Right renal cortex interstitium (tissue), 3 donors: ENCODE data around the gene PC. TPM values are rescaled to one million over a fixed set of nuclear protein-coding genes. Genes with fewer than 3 reads are reported as not detected.

Experiments
- DNase-seq, 3 donors: peaks; one replicate each; pipeline ENCODE4 v3.0.0-alpha.2; 2013; ENCODE audit warnings: low read depth in 3 of 3, low spot score in 2 of 3
- polyA plus RNA-seq, 3 donors: library from polyadenylated mRNA; unstranded; fragments of 120-200 nt; gene quantifications; one replicate each; pipeline ENCODE4 v1.2.1, GENCODE V29; 2013; ENCODE audit not compliant: insufficient read length in 3 of 3

PC gene
- polyA plus RNA-seq, 3 donors: 36.3 to 51.2 (median 45.4) TPM

DNA sequence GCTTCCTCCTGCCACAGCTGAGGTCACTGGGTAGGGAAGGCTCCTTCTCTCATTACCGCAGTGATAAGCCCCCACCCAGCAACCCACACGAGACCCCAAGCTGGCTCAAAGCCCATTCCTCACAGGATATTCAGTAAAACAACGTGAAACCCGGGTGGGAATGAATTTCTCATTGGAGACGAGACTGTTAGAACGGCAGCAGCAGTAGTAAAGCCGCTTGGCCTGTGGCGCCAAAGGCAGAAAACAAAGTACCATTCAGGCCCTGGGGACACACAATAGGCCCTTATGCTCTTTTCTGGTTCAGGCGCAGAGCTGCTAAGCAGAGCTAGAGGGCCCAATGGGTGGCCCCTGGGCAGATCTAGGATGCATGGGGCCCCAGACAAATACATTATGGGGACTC is 45.3 kb downstream of the PC start:
- DNase-seq: no peak

DNA sequence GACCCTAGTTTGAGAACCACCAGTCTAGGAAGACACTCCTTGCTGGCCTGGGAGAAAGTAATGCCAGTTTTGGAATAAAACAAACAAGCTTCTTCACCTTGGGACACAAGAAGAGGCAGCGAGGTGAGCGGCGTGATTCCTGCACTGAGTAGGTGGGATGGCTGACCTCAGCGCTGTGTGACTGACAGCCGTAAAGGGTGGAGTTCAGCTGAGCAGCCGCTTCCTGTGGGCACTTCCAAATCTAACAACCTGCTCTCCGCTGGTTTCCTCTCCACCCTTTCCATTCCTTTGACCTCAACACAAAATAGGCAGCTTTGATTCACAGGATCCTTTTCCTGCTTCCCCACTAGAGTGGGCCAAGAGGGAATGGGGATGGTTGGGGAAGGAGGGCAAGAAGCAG is 45.8 kb downstream of the PC start:
- no peak for DNase-seq

GRCh38 chr11:66910669-66911068 is 47.5 kb downstream of the PC start:
- no peak for DNase-seq

DNA sequence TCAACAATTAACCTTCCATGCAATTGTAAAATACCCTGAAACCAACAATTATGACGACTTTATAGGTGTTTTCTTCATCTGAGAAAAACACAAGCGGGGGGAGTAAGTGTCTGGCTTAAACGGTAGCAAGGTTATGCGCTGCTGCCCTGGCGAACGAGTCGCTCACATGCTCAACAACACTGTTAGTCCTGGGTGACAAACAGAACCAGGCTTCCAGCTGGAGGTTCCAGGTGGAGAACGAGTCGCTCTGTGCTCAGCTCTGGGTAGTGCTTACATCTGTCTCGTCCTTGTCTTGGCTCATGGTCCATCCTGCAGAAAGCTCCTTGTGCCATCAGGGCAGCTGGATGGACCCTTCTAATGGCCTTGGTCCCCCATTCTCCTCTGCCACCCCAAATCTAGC is 48.2 kb downstream of the PC start:
- no peak for DNase-seq

DNA sequence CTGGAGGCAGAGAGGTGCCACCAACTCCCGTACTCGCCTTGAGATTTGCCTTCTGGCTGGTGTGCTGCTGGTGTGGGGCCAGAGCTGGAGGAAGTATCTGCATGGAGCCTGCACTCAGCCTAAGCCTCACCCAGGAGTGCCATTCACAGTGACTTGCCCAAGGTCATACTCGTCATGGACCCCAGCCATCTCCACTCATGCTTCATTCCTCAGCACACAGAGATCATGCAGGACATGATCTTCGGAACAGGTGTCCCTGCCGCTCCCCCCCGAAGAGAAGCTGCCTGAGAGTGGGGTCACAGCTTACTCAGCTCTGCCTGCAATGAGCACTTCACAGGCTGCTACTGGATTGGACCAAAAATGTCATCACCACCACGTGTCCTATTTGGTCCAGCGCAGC is 49.0 kb downstream of the PC start:
- no peak for DNase-seq

DNA sequence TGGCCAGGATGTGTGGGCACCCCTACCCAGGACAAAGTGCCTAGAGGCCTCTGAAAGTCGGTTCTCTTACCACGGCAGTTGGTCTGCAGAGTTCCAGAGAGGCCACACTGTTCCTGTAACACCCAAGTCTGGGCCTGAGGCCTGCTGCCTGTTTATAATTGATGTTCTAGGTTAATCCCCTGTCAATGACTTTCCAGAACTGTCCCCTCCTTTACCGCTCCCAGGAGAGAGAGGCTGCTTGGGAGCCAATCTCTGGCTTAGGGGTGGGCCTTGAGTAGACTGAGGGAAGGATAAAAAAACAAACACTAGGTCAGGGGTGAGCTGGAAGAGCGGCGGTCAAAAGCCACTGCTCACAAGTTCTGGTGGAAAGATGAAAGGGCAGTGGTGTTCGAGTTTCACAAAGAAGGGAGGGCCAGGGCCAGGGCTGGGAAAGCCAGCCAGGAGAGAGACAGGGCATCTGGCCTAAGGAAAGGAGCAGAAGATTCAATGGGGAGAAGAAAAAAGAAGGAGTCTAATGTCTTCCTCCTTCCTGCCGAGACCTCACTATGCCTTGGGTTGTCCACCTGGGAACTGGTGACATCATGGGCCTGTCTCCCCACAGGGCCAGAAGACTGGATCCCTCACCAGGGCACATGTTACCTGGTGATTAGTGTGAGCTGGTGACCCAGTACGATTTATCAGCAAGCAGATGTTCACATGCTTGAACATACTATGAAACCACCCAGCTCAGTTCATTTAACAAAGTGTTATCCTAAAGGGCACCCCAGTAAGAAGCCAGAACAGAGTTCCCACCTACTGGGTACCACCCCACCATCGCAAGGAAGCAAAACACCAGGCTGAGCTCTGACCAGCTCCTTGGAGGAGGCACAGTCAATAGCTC is 50.2 kb downstream of the PC start:
- DNase-seq: no peak

GRCh38 chr11:66906061-66906733 is 52.0 kb downstream of the PC start:
- DNase-seq: no peak

GRCh38 chr11:66905631-66906030 is 52.6 kb downstream of the PC start:
- DNase-seq: no peak

DNA sequence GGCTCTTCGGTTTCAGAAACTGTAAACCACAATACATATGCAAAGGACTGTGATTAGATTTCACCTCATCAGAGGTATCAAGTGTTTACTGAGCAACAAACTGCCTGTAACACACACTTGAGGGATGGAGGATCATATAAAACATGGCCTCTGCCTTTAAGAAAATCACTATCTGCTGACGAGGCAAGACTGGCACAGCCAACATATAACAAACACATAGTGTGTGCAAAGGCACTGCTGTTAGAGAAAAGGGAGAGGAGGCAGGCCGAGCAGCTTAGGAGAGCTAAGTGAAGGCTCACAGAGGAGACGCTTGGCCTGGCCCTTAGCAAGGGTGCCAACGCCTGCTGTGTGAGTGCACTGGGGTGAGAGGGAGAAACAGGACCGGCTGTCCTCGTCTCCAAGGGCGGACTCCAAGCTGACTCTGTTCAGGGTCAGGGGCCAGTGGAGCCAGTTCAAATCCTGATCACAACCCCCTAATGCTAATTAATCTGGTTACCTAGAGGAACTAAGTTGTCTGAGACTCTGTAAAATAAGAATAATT is 53.1 kb downstream of the PC start:
- DNase-seq: no peak

DNA sequence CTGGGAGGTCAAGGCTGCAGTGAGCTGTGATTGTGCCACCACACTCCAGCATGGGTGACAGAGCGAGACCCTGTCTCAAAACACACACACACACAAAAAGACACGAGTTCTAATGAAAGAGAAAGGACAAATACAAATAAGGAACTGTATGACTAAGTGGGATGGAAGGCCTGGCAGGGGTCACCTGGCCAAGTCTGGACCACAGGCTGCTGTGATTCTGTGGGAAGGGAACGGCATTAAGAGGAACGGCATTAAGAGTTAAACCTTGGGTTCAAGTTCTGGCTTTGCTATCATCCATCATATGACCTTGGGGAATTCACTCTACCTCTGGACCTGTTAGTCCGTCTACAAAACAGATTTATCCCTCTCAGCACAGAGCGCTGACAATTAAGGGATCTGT is 53.6 kb downstream of the PC start:
- DNase-seq: no peak

- no peak for DNase-seq
Measured at GRCh38 chr11:66904055-66904454, 54.1 kb downstream of the PC start.

- no peak for DNase-seq
Measured at GRCh38 chr11:66902486-66903177, 55.6 kb downstream of the PC start.

DNA sequence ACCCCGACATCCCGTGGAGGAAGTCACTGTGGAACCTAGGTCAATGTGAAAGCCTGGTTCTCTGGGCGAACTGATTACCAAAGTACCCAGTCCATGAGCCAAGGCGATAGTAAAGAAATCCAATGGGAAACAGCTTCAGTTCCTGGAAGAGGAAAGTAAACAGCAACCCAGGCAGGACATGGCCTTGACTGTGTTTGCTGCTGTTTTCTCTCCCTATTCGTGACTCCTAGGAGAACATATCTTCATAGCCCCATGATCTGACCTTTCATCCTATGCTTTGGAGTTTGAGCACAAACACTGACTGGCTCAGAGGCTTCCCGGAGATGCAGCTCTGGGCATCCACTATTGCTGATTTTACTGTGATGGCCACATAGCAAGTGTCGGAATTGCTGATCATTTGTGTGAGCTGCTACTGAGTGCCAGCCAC is 56.2 kb downstream of the PC start:
- no peak for DNase-seq

- DNase-seq: no peak
Measured at GRCh38 chr11:66894141-66894540, 64.0 kb downstream of the PC start.

- DNase-seq: no peak
Measured at GRCh38 chr11:66892911-66893310, 65.3 kb downstream of the PC start.

GRCh38 chr11:66891851-66892660 is 66.1 kb downstream of the PC start:
- no peak for DNase-seq

- DNase-seq: no peak
Measured at GRCh38 chr11:66889960-66890359, 68.2 kb downstream of the PC start.

DNA sequence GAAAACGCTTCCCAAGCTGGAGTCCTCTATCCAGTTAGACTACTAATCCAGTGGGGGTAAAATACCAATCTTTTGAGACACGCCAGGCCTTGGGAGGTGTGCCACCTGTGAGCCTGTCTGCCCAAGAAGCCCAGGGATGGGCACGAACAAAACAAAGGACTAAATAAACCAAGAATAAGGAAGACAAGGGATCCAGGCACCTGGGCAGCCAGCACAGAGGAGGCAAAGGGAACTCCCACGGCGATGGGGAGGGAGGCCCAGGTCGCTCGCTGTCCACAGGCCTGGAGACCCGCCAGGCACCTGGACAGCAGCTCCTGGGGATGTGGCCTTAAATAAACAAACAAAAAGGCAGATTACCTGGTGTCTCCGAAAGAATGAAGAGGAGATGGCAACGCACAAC is 69.9 kb downstream of the PC start:
- no peak for DNase-seq

DNA sequence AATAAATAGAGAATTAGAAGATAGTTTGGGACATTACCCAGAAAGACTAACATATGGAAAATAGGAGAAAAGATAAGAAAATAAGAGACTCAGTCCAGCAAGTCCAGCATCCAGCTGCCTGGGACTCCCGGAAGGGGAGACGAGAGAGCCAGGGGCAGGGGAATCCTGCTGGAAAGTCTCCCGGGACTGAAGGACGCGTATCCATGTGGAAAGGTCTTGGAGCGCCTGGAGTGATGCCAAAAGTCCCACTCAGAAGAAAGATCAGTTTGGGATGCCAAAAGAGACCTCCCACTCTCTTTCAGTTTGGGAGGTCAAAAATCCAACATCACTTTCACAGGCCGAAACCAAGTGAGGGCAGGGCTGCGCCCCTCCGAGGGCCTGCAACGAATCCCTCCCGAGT is 70.7 kb downstream of the PC start:
- DNase-seq: no peak

GRCh38 chr11:66886671-66887221 is 71.4 kb downstream of the PC start:
- no peak for DNase-seq
